Measurements from ENCODE around the gene AUTS2. TPM values are rescaled to one million over a fixed set of nuclear protein-coding genes. Genes with fewer than 3 reads are reported as not detected.
A peak's percentile ranks its signal among the peaks of the same experiment; 100 is the strongest.

Gene AUTS2
- total and polyA plus RNA-seq, 2 donors (not counting 1 experiment from before 2014, with no cell fraction given): 0.60 to 9.1 TPM

GRCh38 chr7:70069977-70070376 lies 471.7 kb downstream of the AUTS2 start:
- TF ChIP-seq CTCF (conservative IDR thresholded peaks at IDR 0.05 in 1 of 2, IDR thresholded peaks at IDR 0.05 in 1 of 2; ENCODE audit: low read depth in 1 of 2, low read length in 2 of 2): no peak

GRCh38 chr7:70071766-70072165 lies 473.5 kb downstream of the AUTS2 start:
- Histone ChIP-seq H3K27me3 (ENCODE audit: control insufficient read depth, insufficient read depth, low read length) (no peaks in the 10 kb centered on the region), H2AFZ (ENCODE audit: low read length) (no peak overlapping the region), H3K4me1 (ENCODE audit: control insufficient read depth, extremely low read depth, insufficient read depth, low read length) (no peaks in the 10 kb centered on the region), H3K27ac (ENCODE audit: insufficient read depth, low read length) (no peak overlapping the region), H3K79me2 (ENCODE audit: control insufficient read depth, insufficient read depth, low read length) (no peaks in the 10 kb centered on the region), H3K4me2 (ENCODE audit: extremely low read depth, insufficient read depth, low read length) (no peak overlapping the region), H3K36me3 (ENCODE audit: control insufficient read depth, insufficient read depth, low read length) (no peaks in the 10 kb centered on the region), H4K20me1 (ENCODE audit: control insufficient read depth, extremely low read depth, insufficient read depth, low read length) (no peaks in the 10 kb centered on the region), H3K9me3 (ENCODE audit: control insufficient read depth, insufficient read depth, low read depth, low read length) (no peaks in the 10 kb centered on the region), H3K4me3 (replicated peaks in 1 of 4; ENCODE audit: control extremely low read depth in 1 of 4, insufficient read depth in 1 of 4, low read depth in 3 of 4, low read length in 4 of 4) (no peak overlapping the region), H3K9ac (ENCODE audit: insufficient read depth, low read length) (no peak overlapping the region)
- DNase-seq (ENCODE audit: low read depth in 2 of 2): no peak
- no peak for TF ChIP-seq EZH2 (IDR thresholded peaks at IDR 0.05; ENCODE audit: low read length, missing control alignments)
- TF ChIP-seq CTCF (conservative IDR thresholded peaks at IDR 0.05 in 1 of 2, IDR thresholded peaks at IDR 0.05 in 1 of 2; ENCODE audit: low read depth in 1 of 2, low read length in 2 of 2): no peak

More at GRCh38 chr7:70069977-70070376, 471.7 kb downstream of the AUTS2 start:
- H3K9ac ChIP-seq (ENCODE audit: insufficient read depth, low read length): no peak overlapping the region
- H3K4me3 ChIP-seq (replicated peaks in 1 of 4; ENCODE audit: control extremely low read depth in 1 of 4, insufficient read depth in 1 of 4, low read depth in 3 of 4, low read length in 4 of 4): no peak overlapping the region
- H3K27me3 ChIP-seq (ENCODE audit: control insufficient read depth, insufficient read depth, low read length): no peaks in the 10 kb centered on the region
- H2AFZ ChIP-seq (ENCODE audit: low read length): no peak overlapping the region
- H3K4me1 ChIP-seq (ENCODE audit: control insufficient read depth, extremely low read depth, insufficient read depth, low read length): no peaks in the 10 kb centered on the region
- no peaks in the 10 kb centered on the region for H4K20me1 ChIP-seq (ENCODE audit: control insufficient read depth, extremely low read depth, insufficient read depth, low read length)
- no peak overlapping the region for H3K4me2 ChIP-seq (ENCODE audit: extremely low read depth, insufficient read depth, low read length)
- no peaks in the 10 kb centered on the region for H3K79me2 ChIP-seq (ENCODE audit: control insufficient read depth, insufficient read depth, low read length)
- H3K27ac ChIP-seq (ENCODE audit: insufficient read depth, low read length): no peak overlapping the region
- DNase-seq (ENCODE audit: low read depth in 2 of 2): no peak
- H3K9me3 ChIP-seq (ENCODE audit: control insufficient read depth, insufficient read depth, low read depth, low read length): no peaks in the 10 kb centered on the region
- H3K36me3 ChIP-seq (ENCODE audit: control insufficient read depth, insufficient read depth, low read length): no peaks in the 10 kb centered on the region

DNA sequence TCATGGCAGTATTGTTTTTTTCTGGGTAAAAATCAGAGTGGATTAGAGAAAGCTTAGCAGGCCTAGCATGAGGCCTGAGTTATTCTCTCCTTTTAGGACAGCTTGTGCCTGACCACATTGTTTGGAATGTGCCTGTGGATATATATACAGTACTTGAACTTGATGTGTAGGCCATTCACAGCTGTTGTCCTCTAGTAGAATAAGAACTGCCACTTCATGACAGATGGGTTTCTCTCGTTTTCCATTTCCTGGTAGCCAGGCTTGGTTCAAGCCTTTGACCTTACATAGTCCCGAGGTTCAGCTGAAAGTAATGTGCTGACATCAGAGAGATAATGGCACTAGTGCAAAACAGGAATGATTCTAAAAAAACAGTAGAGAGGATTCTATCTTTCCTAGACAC lies 473.9 kb downstream of the AUTS2 start:
- H3K4me3 ChIP-seq (replicated peaks in 1 of 4; ENCODE audit: control extremely low read depth in 1 of 4, insufficient read depth in 1 of 4, low read depth in 3 of 4, low read length in 4 of 4): no peak overlapping the region
- no peaks in the 10 kb centered on the region for H3K9me3 ChIP-seq (ENCODE audit: control insufficient read depth, insufficient read depth, low read depth, low read length)
- TF ChIP-seq CTCF (conservative IDR thresholded peaks at IDR 0.05 in 1 of 2, IDR thresholded peaks at IDR 0.05 in 1 of 2; ENCODE audit: low read depth in 1 of 2, low read length in 2 of 2) (no peak), EZH2 (IDR thresholded peaks at IDR 0.05; ENCODE audit: low read length, missing control alignments) (no peak)
- no peak overlapping the region for H3K9ac ChIP-seq (ENCODE audit: insufficient read depth, low read length)
- H3K36me3 ChIP-seq (ENCODE audit: control insufficient read depth, insufficient read depth, low read length): no peaks in the 10 kb centered on the region
- no peak overlapping the region for H3K4me2 ChIP-seq (ENCODE audit: extremely low read depth, insufficient read depth, low read length)
- no peaks in the 10 kb centered on the region for H3K79me2 ChIP-seq (ENCODE audit: control insufficient read depth, insufficient read depth, low read length)
- no peak overlapping the region for H2AFZ ChIP-seq (ENCODE audit: low read length)
- no peaks in the 10 kb centered on the region for H3K27me3 ChIP-seq (ENCODE audit: control insufficient read depth, insufficient read depth, low read length)
- DNase-seq (ENCODE audit: low read depth in 2 of 2): peak; percentile 89
- H3K27ac ChIP-seq (ENCODE audit: insufficient read depth, low read length): no peak overlapping the region
- H3K4me1 ChIP-seq (ENCODE audit: control insufficient read depth, extremely low read depth, insufficient read depth, low read length): no peaks in the 10 kb centered on the region
- no peaks in the 10 kb centered on the region for H4K20me1 ChIP-seq (ENCODE audit: control insufficient read depth, extremely low read depth, insufficient read depth, low read length)
